ENCODE measurements around the gene B3GALT6. TPM values are rescaled to one million over a fixed set of nuclear protein-coding genes. Genes with fewer than 3 reads are reported as not detected.
A peak's percentile ranks its signal among the peaks of the same experiment; 100 is the strongest.

B3GALT6 gene
- total RNA-seq, 2 experiments from 2014 or later: 9.4 to 12.2 TPM

GRCh38 chr1:1203561-1204424 is 28.2 kb upstream of the B3GALT6 start:
- DNase-seq: peak; percentile 22
- H3K36me3 Mint-ChIP-seq (ENCODE audit: low read depth): peaks cover 6% of the 10 kb centered on the region
- POLR2A ChIA-PET: interaction anchor here (1.1 kb wide), 1 partner anchor 73 kb away, joined by 3 read pairs; no protein-coding TSS in a partner anchor
- no peaks in the 10 kb centered on the region for H3K9me3 Mint-ChIP-seq (ENCODE audit: low read depth)
- no peaks in the 10 kb centered on the region for H3K27me3 Mint-ChIP-seq
- no peak for ATAC-seq
- peak overlapping the region; percentile 77 for H3K4me3 Mint-ChIP-seq
- CTCF ChIA-PET: interaction anchor here (0.7 kb wide), 1 partner anchor 12 kb away, joined by 3 read pairs; no protein-coding TSS in a partner anchor
- intact Hi-C loops (cut with DNase I, micrococcal nuclease): no loop called here
- H3K4me1 Mint-ChIP-seq: peaks cover 26% of the 10 kb centered on the region
- H3K27ac Mint-ChIP-seq: no peak overlapping the region

GRCh38 chr1:1204425-1204920 is 27.6 kb upstream of the B3GALT6 start:
- Mint-ChIP-seq H3K27me3 (no peaks in the 10 kb centered on the region), H3K9me3 (ENCODE audit: low read depth) (no peaks in the 10 kb centered on the region), H3K36me3 (ENCODE audit: low read depth) (peaks cover 7% of the 10 kb centered on the region), H3K4me3 (peak overlapping the region; percentile 77), H3K4me1 (peaks cover 30% of the 10 kb centered on the region), H3K27ac (peak overlapping the region; percentile 31)
- POLR2A ChIA-PET: interaction anchor here (1.1 kb wide), 1 partner anchor 73 kb away, joined by 3 read pairs; no protein-coding TSS in a partner anchor
- intact Hi-C loops (cut with DNase I, micrococcal nuclease): no loop called here
- DNase-seq (peak; percentile 11), ATAC-seq (no peak)
- CTCF ChIA-PET: interaction anchor here (1.8 kb wide), 1 partner anchor 82 kb away, joined by 9 read pairs; no protein-coding TSS in a partner anchor

GRCh38 chr1:1204998-1205768 is 26.9 kb upstream of the B3GALT6 start:
- Mint-ChIP-seq H3K36me3 (ENCODE audit: low read depth) (peaks cover 11% of the 10 kb centered on the region), H3K4me3 (peak overlapping the region; percentile 77), H3K4me1 (peaks cover 30% of the 10 kb centered on the region), H3K9me3 (ENCODE audit: low read depth) (no peaks in the 10 kb centered on the region), H3K27ac (peak overlapping the region; percentile 58), H3K27me3 (no peaks in the 10 kb centered on the region)
- intact Hi-C loops (cut with DNase I, micrococcal nuclease): loop anchor here in 1 of 2 experiments (5.0 kb wide), 1 partner anchor 63 kb away; no protein-coding TSS in a partner anchor
- ATAC-seq: no peak
- DNase-seq: peak; percentile 41
- ChIA-PET POLR2A (interaction anchor here (1.1 kb wide), 1 partner anchor 72 kb away, joined by 3 read pairs; no protein-coding TSS in a partner anchor), CTCF (interaction anchor here (1.2 to 1.8 kb wide), 3 partner anchors 12 to 83 kb away, joined by 3 to 9 read pairs (median 6); partner anchors contain the start of genes B3GALT6 and SDF4)

GRCh38 chr1:1205769-1206375 is 26.2 kb upstream of the B3GALT6 start:
- DNase-seq: peak; percentile 40
- POLR2A ChIA-PET: interaction anchor here (0.5 kb wide), 1 partner anchor 407 kb away, joined by 4 read pairs; no protein-coding TSS in a partner anchor
- Mint-ChIP-seq H3K27ac (peak overlapping the region; percentile 99), H3K36me3 (ENCODE audit: low read depth) (peaks cover 17% of the 10 kb centered on the region), H3K4me3 (peak overlapping the region; percentile 77), H3K27me3 (no peaks in the 10 kb centered on the region), H3K9me3 (ENCODE audit: low read depth) (no peaks in the 10 kb centered on the region), H3K4me1 (peaks cover 27% of the 10 kb centered on the region)
- ATAC-seq: no peak
- CTCF ChIA-PET: interaction anchor here (1.2 to 1.8 kb wide), 3 partner anchors 11 to 84 kb away, joined by 3 to 9 read pairs (median 6); partner anchors contain the start of genes B3GALT6 and SDF4
- intact Hi-C loops (cut with DNase I, micrococcal nuclease): loop anchor here in 1 of 2 experiments (5.0 kb wide), 1 partner anchor 64 kb away; no protein-coding TSS in a partner anchor

GRCh38 chr1:1206376-1206965 is 25.6 kb upstream of the B3GALT6 start, which contains the start of gene TNFRSF18:
TSS of gene TNFRSF18 (minus strand) at chr1:1206592. CDS start at chr1:1206571, 21 bp downstream.
- peaks cover 21% of the 10 kb centered on the region for H3K36me3 Mint-ChIP-seq (ENCODE audit: low read depth)
- no peaks in the 10 kb centered on the region for H3K9me3 Mint-ChIP-seq (ENCODE audit: low read depth)
- no peaks in the 10 kb centered on the region for H3K27me3 Mint-ChIP-seq
- ChIA-PET POLR2A (interaction anchor here (0.5 kb wide), 1 partner anchor 406 kb away, joined by 4 read pairs; no protein-coding TSS in a partner anchor), CTCF (interaction anchor here (1.2 kb wide), 1 partner anchor 11 kb away, joined by 6 read pairs; no protein-coding TSS in a partner anchor)
- H3K27ac Mint-ChIP-seq: peak within 1 kb of the TSS; percentile 99
- ATAC-seq (peak; percentile 7), DNase-seq (peak; percentile 75)
- intact Hi-C loops (cut with DNase I, micrococcal nuclease): loop anchor here in 1 of 2 experiments (5.0 kb wide), 1 partner anchor 64 kb away; no protein-coding TSS in a partner anchor
- peaks cover 31% of the 10 kb centered on the region for H3K4me1 Mint-ChIP-seq
- H3K4me3 Mint-ChIP-seq: peak within 1 kb of the TSS; percentile 77

GRCh38 chr1:1206966-1207531 is 25.0 kb upstream of the B3GALT6 start:
- Mint-ChIP-seq H3K9me3 (ENCODE audit: low read depth) (no peaks in the 10 kb centered on the region), H3K27me3 (no peaks in the 10 kb centered on the region), H3K4me3 (peak overlapping the region; percentile 77), H3K4me1 (peaks cover 31% of the 10 kb centered on the region), H3K36me3 (ENCODE audit: low read depth) (peaks cover 22% of the 10 kb centered on the region), H3K27ac (peak overlapping the region; percentile 99)
- no peak for ATAC-seq
- CTCF ChIA-PET: interaction anchor here (0.7 kb wide), 1 partner anchor 90 kb away, joined by 3 read pairs; no protein-coding TSS in a partner anchor
- DNase-seq: peak; percentile 59
- intact Hi-C loops (cut with DNase I, micrococcal nuclease): loop anchor here in 1 of 2 experiments (5.0 kb wide), 1 partner anchor 65 kb away; no protein-coding TSS in a partner anchor
- POLR2A ChIA-PET: no interaction called here

GRCh38 chr1:1207571-1207892 is 24.5 kb upstream of the B3GALT6 start:
- H3K4me3 Mint-ChIP-seq: peak overlapping the region; percentile 77
- CTCF ChIA-PET: interaction anchor here (0.7 kb wide), 1 partner anchor 90 kb away, joined by 3 read pairs; no protein-coding TSS in a partner anchor
- peaks cover 25% of the 10 kb centered on the region for H3K36me3 Mint-ChIP-seq (ENCODE audit: low read depth)
- POLR2A ChIA-PET: no interaction called here
- H3K4me1 Mint-ChIP-seq: peaks cover 31% of the 10 kb centered on the region
- intact Hi-C loops (cut with DNase I, micrococcal nuclease): loop anchor here in 1 of 2 experiments (5.0 kb wide), 1 partner anchor 65 kb away; no protein-coding TSS in a partner anchor
- DNase-seq (peak; percentile 29), ATAC-seq (no peak)
- H3K27me3 Mint-ChIP-seq: no peaks in the 10 kb centered on the region
- H3K9me3 Mint-ChIP-seq (ENCODE audit: low read depth): no peaks in the 10 kb centered on the region
- H3K27ac Mint-ChIP-seq: peak overlapping the region; percentile 99

GRCh38 chr1:1208713-1209433 is 23.2 kb upstream of the B3GALT6 start:
- Mint-ChIP-seq H3K27ac (peak overlapping the region; percentile 99), H3K4me1 (peaks cover 31% of the 10 kb centered on the region), H3K27me3 (no peaks in the 10 kb centered on the region), H3K9me3 (ENCODE audit: low read depth) (no peaks in the 10 kb centered on the region), H3K4me3 (peak overlapping the region; percentile 77), H3K36me3 (ENCODE audit: low read depth) (peaks cover 30% of the 10 kb centered on the region)
- intact Hi-C loops (cut with DNase I, micrococcal nuclease): loop anchor here in 1 of 2 experiments (1.0 to 5.0 kb wide), 4 partner anchors 23 to 144 kb away; partner anchors contain the start of genes B3GALT6, C1orf159 and SDF4
- ATAC-seq (peak; percentile 22), DNase-seq (peak; percentile 83)
- ChIA-PET POLR2A (interaction anchor here (1.0 kb wide), 2 partner anchors 8 to 9 kb away, joined by 3 to 4 read pairs; no protein-coding TSS in a partner anchor), CTCF (interaction anchor here (0.9 kb wide), 1 partner anchor 89 kb away, joined by 4 read pairs; no protein-coding TSS in a partner anchor)

GRCh38 chr1:1210726-1211540 is 21.1 kb upstream of the B3GALT6 start:
- peak overlapping the region; percentile 67 for H3K27ac Mint-ChIP-seq

More at GRCh38 chr1:1210726-1211540, 21.1 kb upstream of the B3GALT6 start:
- intact Hi-C loops (cut with DNase I, micrococcal nuclease): no loop called here
- Mint-ChIP-seq H3K9me3 (ENCODE audit: low read depth) (no peaks in the 10 kb centered on the region), H3K4me1 (peaks cover 45% of the 10 kb centered on the region), H3K4me3 (peak overlapping the region; percentile 77), H3K27me3 (no peaks in the 10 kb centered on the region), H3K36me3 (ENCODE audit: low read depth) (peaks cover 38% of the 10 kb centered on the region)
- ChIA-PET CTCF (no interaction called here), POLR2A (no interaction called here)
- ATAC-seq (no peak), DNase-seq (peak; percentile 22)
